HFFc6 (cell line): ENCODE results near the gene DNAJC3. TPM values are rescaled to one million over a fixed set of nuclear protein-coding genes. Genes with fewer than 3 reads are reported as not detected.
"Not testable (repeated sequence)": the region's sequence is repeated elsewhere in the genome, so short reads cannot be mapped to it uniquely, and the experiment has no call there.

Source experiments
- DNase-seq: peaks from one replicate; pipeline ENCODE4 v3.0.0-alpha.2; 2018
- H3K27ac Mint-ChIP-seq: 2 replicates; pipeline ENCODE4 v1.8.0; 2020; ENCODE audit warnings: mild to moderate bottlenecking, mixed read lengths
- H3K27me3 Mint-ChIP-seq: 2 replicates; pipeline ENCODE4 v1.8.0; 2021; ENCODE audit warnings: mild to moderate bottlenecking, moderate library complexity, mixed read lengths; ENCODE audit not compliant: insufficient read depth
- H3K36me3 Mint-ChIP-seq: 2 replicates; pipeline ENCODE4 v1.8.0; 2021; ENCODE audit warnings: low read depth, mixed read lengths
- H3K4me1 Mint-ChIP-seq: 2 replicates; pipeline ENCODE4 v1.8.0; 2020; ENCODE audit warnings: low read depth, mixed read lengths
- H3K4me3 Mint-ChIP-seq: 2 replicates; pipeline ENCODE4 v1.8.0; 2020; ENCODE audit warnings: mild to moderate bottlenecking, moderate library complexity, mixed read lengths
- H3K9me3 Mint-ChIP-seq: 2 replicates; pipeline ENCODE4 v1.8.0; 2020; ENCODE audit warnings: mild to moderate bottlenecking, mixed read lengths
- CTCF ChIP-seq: fragments of 200-600 bp; sonication (generic); IDR thresholded peaks from 2 replicates; pipeline ENCODE4 v1.5.0; 2021; ENCODE audit warnings: antibody characterized with exemption, mild to moderate bottlenecking
- total RNA-seq, 6 experiments: library from RNA; stranded (reverse); fragmentation: NEBNext Ultra II Directional; extraction: Animal tissue kit (Norgen Biotek cat#: 25700); gene quantifications; 2 replicates in 1 of 6; 3 replicates in 5 of 6; pipeline ENCODE4 v1.2.3, GENCODE V29; 2021

Gene DNAJC3
- total RNA-seq, 6 experiments from 2014 or later = 40.6 to 53.7 (median 48.4) TPM

- DNase-seq = no peak
- no peaks in the 10 kb centered on the region for H3K4me1 Mint-ChIP-seq
- H3K27ac Mint-ChIP-seq = no peak overlapping the region
- no peaks in the 10 kb centered on the region; the same call in 1 of the 2 replicates for H3K27me3 Mint-ChIP-seq
- no peaks in the 10 kb centered on the region for H3K9me3 Mint-ChIP-seq
- no peak for TF ChIP-seq CTCF
- no peak overlapping the region for H3K4me3 Mint-ChIP-seq
- no peaks in the 10 kb centered on the region for H3K36me3 Mint-ChIP-seq
Observed at GRCh38 chr13:95749545-95749944, 72.6 kb downstream of the DNAJC3 start.

GRCh38 chr13:95752677-95753076, 75.7 kb downstream of the DNAJC3 start:
- no peak overlapping the region for H3K27ac Mint-ChIP-seq
- H3K4me1 Mint-ChIP-seq = 0 out of 2 replicates have a peak, but pooled peaks cover 4% of the 10 kb centered on the region
- no peaks in the 10 kb centered on the region for H3K9me3 Mint-ChIP-seq
- no peaks in the 10 kb centered on the region; the same call in 1 of the 2 replicates for H3K36me3 Mint-ChIP-seq
- H3K27me3 Mint-ChIP-seq = no peaks in the 10 kb centered on the region; the same call in 1 of the 2 replicates
- no peak for DNase-seq
- H3K4me3 Mint-ChIP-seq = no peak overlapping the region
- no peak for TF ChIP-seq CTCF

GRCh38 chr13:95754069-95754468, 77.1 kb downstream of the DNAJC3 start:
- Mint-ChIP-seq H3K27me3 (no peaks in the 10 kb centered on the region; the same call in 1 of the 2 replicates), H3K4me1 (0 out of 2 replicates have a peak, but pooled peaks cover 5% of the 10 kb centered on the region), H3K9me3 (no peaks in the 10 kb centered on the region), H3K4me3 (no peak overlapping the region), H3K36me3 (no peaks in the 10 kb centered on the region; the same call in 1 of the 2 replicates), H3K27ac (no peak overlapping the region)
- TF ChIP-seq CTCF = no peak
- no peak for DNase-seq

GRCh38 chr13:95756072-95756471, 79.1 kb downstream of the DNAJC3 start:
- DNase-seq = no peak
- TF ChIP-seq CTCF = no peak
- Mint-ChIP-seq H3K36me3 (no peaks in the 10 kb centered on the region; the same call in 1 of the 2 replicates), H3K4me3 (no peak overlapping the region), H3K9me3 (no peaks in the 10 kb centered on the region), H3K4me1 (0 out of 2 replicates have a peak, but pooled peaks cover 11% of the 10 kb centered on the region), H3K27me3 (no peaks in the 10 kb centered on the region), H3K27ac (peak overlapping the region; percentile 10; the same call in 1 of the 2 replicates)

GRCh38 chr13:95762626-95763025, 85.7 kb downstream of the DNAJC3 start:
- not testable (repeated sequence) for DNase-seq

GRCh38 chr13:95763601-95764000, 86.7 kb downstream of the DNAJC3 start:
- Mint-ChIP-seq H3K36me3 (peaks cover 9% of the 10 kb centered on the region; the same call in 1 of the 2 replicates), H3K4me3 (no peak overlapping the region), H3K4me1 (0 out of 2 replicates have a peak, but pooled peaks cover 7% of the 10 kb centered on the region), H3K27ac (no peak overlapping the region), H3K9me3 (no peaks in the 10 kb centered on the region), H3K27me3 (no peaks in the 10 kb centered on the region)
- DNase-seq = no peak
- TF ChIP-seq CTCF = no peak

More at GRCh38 chr13:95762626-95763025, 85.7 kb downstream of the DNAJC3 start:
- H3K27ac Mint-ChIP-seq, H3K9me3 Mint-ChIP-seq, H3K36me3 Mint-ChIP-seq, H3K27me3 Mint-ChIP-seq, H3K4me3 Mint-ChIP-seq, H3K4me1 Mint-ChIP-seq: not testable (repeated sequence)
